ENCODE data around the gene KRT28. TPM values are rescaled to one million over a fixed set of nuclear protein-coding genes. Genes with fewer than 3 reads are reported as not detected.

KRT28 gene
- polyA plus RNA-seq, 2 of the 4 experiments (the other 2 are of a cell fraction) = not detected

GRCh38 chr17:40820228-40820838, 20.6 kb upstream of the KRT28 start:
- peak overlapping the region; percentile 85 for H3K4me2 ChIP-seq
- H3K4me1 ChIP-seq = peaks cover 16% of the 10 kb centered on the region
- TF ChIP-seq MAZ (IDR thresholded peaks at IDR 0.05; ENCODE audit: borderline replicate concordance, low read depth, low read length) (no peak), EHF (CRISPR knock-in tag; IDR thresholded peaks at IDR 0.05) (no peak), ESRRA (IDR thresholded peaks at IDR 0.05; ENCODE audit: borderline replicate concordance, low read length) (no peak), BHLHE40 (IDR thresholded peaks at IDR 0.05; ENCODE audit: low read depth, low read length) (no peak), POLR2A (IDR thresholded peaks at IDR 0.05; ENCODE audit: low read length) (no peak), USF2 (IDR thresholded peaks at IDR 0.05) (no peak), CBX2 (IDR thresholded peaks at IDR 0.05; ENCODE audit: borderline replicate concordance, low read depth) (no peak), TFCP2L1 (CRISPR knock-in tag; IDR thresholded peaks at IDR 0.05) (no peak), RCOR1 (IDR thresholded peaks at IDR 0.05; ENCODE audit: low read depth, low read length) (no peak), HEYL (CRISPR knock-in tag; IDR thresholded peaks at IDR 0.05) (no peak), RAD21 (conservative IDR thresholded peaks at IDR 0.05 in 1 of 2, IDR thresholded peaks at IDR 0.05 in 1 of 2) (no peak), ZFP36 (IDR thresholded peaks at IDR 0.05; ENCODE audit: borderline replicate concordance, partially characterized antibody) (no peak), ZC3H11A (IDR thresholded peaks at IDR 0.05) (no peak), ZNF302 (CRISPR knock-in tag; IDR thresholded peaks at IDR 0.05) (no peak)
- TF ChIP-seq, protein P1, sequence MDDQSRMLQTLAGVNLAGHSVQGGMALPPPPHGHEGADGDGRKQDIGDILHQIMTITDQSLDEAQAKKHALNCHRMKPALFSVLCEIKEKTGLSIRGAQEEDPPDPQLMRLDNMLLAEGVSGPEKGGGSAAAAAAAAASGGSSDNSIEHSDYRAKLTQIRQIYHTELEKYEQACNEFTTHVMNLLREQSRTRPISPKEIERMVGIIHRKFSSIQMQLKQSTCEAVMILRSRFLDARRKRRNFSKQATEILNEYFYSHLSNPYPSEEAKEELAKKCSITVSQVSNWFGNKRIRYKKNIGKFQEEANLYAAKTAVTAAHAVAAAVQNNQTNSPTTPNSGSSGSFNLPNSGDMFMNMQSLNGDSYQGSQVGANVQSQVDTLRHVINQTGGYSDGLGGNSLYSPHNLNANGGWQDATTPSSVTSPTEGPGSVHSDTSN (IDR thresholded peaks at IDR 0.05) = no peak
- TF ChIP-seq, protein P2, sequence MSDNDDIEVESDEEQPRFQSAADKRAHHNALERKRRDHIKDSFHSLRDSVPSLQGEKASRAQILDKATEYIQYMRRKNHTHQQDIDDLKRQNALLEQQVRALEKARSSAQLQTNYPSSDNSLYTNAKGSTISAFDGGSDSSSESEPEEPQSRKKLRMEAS (IDR thresholded peaks at IDR 0.05) = no peak
- TF ChIP-seq, protein P3, sequence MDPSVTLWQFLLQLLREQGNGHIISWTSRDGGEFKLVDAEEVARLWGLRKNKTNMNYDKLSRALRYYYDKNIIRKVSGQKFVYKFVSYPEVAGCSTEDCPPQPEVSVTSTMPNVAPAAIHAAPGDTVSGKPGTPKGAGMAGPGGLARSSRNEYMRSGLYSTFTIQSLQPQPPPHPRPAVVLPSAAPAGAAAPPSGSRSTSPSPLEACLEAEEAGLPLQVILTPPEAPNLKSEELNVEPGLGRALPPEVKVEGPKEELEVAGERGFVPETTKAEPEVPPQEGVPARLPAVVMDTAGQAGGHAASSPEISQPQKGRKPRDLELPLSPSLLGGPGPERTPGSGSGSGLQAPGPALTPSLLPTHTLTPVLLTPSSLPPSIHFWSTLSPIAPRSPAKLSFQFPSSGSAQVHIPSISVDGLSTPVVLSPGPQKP (IDR thresholded peaks at IDR 0.05; ENCODE audit: low read depth, low read length) = no peak
- TF ChIP-seq, protein P4, sequence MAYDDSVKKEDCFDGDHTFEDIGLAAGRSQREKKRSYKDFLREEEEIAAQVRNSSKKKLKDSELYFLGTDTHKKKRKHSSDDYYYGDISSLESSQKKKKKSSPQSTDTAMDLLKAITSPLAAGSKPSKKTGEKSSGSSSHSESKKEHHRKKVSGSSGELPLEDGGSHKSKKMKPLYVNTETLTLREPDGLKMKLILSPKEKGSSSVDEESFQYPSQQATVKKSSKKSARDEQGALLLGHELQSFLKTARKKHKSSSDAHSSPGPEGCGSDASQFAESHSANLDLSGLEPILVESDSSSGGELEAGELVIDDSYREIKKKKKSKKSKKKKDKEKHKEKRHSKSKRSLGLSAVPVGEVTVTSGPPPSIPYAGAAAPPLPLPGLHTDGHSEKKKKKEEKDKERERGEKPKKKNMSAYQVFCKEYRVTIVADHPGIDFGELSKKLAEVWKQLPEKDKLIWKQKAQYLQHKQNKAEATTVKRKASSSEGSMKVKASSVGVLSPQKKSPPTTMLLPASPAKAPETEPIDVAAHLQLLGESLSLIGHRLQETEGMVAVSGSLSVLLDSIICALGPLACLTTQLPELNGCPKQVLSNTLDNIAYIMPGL (CRISPR knock-in tag; IDR thresholded peaks at IDR 0.05; ENCODE audit: borderline replicate concordance) = no peak
- no peaks in the 10 kb centered on the region for H3K9me3 ChIP-seq
- no peak overlapping the region for H3K27ac ChIP-seq
- ChIA-PET POLR2A (no interaction called here), CTCF (interaction anchor here (0.7 to 6.4 kb wide), 9 partner anchors 15 to 846 kb away, joined by 3 to 51 read pairs (median 3); no protein-coding TSS in a partner anchor)
- FAIRE-seq = no peak
- ATAC-seq = no peak
- peak overlapping the region; percentile 79; the same call in 2 of the 3 replicates for H3K4me3 ChIP-seq
- 92% methylated on average over 9 of the region's 9 CpGs for WGBS (ENCODE audit: missing lambda C conversion rate)
- DNase-seq (ENCODE audit: low read depth in 1 of 2, low spot score in 1 of 2) = no peak

- TF ChIP-seq, protein P1 (IDR thresholded peaks at IDR 0.05) = no peak
- no peak for TF ChIP-seq HOXB5 (CRISPR knock-in tag; IDR thresholded peaks at IDR 0.05)
- no peak for TF ChIP-seq ATOH8 (CRISPR knock-in tag; IDR thresholded peaks at IDR 0.05; ENCODE audit: low read depth)
- TF ChIP-seq CHD2 (IDR thresholded peaks at IDR 0.05; ENCODE audit: low read length, partially characterized antibody) = no peak
- H3K4me1 ChIP-seq = peaks cover 16% of the 10 kb centered on the region
- peak; percentile 7 for FAIRE-seq
- WGBS (ENCODE audit: missing lambda C conversion rate) = 13% methylated on average over 9 of the region's 9 CpGs
- peak overlapping the region; percentile 86 to 94 for H3K27ac ChIP-seq
- ChIA-PET CTCF (interaction anchor here (0.7 to 6.4 kb wide), 13 partner anchors 14 to 846 kb away, joined by 3 to 51 read pairs (median 3); no protein-coding TSS in a partner anchor), POLR2A (interaction anchor here (0.9 to 1.9 kb wide), 16 partner anchors 8 to 869 kb away, joined by 3 to 16 read pairs (median 4); partner anchors contain the start of gene EIF1)
- peak in 1 of 2 experiments; percentile 47; a peak in 3 of 6 replicates for ATAC-seq
- DNase-seq (ENCODE audit: low read depth in 1 of 2, low spot score in 1 of 2) = peak in 1 of 2 experiments; percentile 21
- peak overlapping the region; percentile 79 for H3K4me3 ChIP-seq
- H3K9me3 ChIP-seq = no peaks in the 10 kb centered on the region
- peak overlapping the region; percentile 85 for H3K4me2 ChIP-seq
Measured at GRCh38 chr17:40819528-40820125, 19.9 kb upstream of the KRT28 start.
